Right renal pelvis (tissue), 4 donors: ENCODE data around the gene CCDC138. TPM values are rescaled to one million over a fixed set of nuclear protein-coding genes. Genes with fewer than 3 reads are reported as not detected.
A peak's percentile ranks its signal among the peaks of the same experiment; 100 is the strongest.
"Not testable (repeated sequence)": the region's sequence is repeated elsewhere in the genome, so short reads cannot be mapped to it uniquely, and the experiment has no call there.

ENCODE experiments used
- DNase-seq, 4 donors: peaks; one replicate each; pipeline ENCODE4 v3.0.0-alpha.2; 2013; ENCODE audit warnings: low read depth in 4 of 4, low spot score in 3 of 4, missing footprints in 1 of 4
- polyA plus RNA-seq, 4 donors: library from polyadenylated mRNA; unstranded; fragments of 120-200 nt; gene quantifications; one replicate each; pipeline ENCODE4 v1.2.1, GENCODE V29; 2013; ENCODE audit not compliant: insufficient read length in 4 of 4

CCDC138 gene
- polyA plus RNA-seq: 10 to 100 TPM; 14.4 to 17.6 (median 16.6) TPM

- peak; percentile 76 to 82 (median 77) for DNase-seq
Measured at GRCh38 chr2:108786354-108787215, at the start of gene CCDC138. TSS of gene CCDC138 (plus strand) at chr2:108786771. CDS start at chr2:108786823, 52 bp downstream.

DNA sequence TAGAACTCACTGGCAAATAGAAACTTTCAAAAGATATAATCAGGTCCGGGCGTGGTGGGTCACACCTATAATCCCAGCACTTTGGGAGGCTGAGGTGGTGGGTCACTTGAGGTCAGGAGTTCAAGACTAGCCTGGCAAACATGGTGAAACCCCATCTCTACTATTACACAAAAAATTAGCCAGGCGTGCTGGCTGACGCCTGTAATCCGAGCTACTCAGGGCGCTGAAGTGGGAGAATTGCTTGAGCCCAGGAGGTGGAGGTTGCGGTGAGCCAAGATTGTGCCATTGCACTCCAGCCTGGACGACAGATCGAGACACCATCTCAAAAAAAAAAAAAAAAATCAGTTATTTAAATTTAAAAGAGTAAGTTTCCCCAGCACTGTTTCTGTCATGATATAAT lies 28.6 kb upstream of the CCDC138 start:
- not testable (repeated sequence) for DNase-seq

DNA sequence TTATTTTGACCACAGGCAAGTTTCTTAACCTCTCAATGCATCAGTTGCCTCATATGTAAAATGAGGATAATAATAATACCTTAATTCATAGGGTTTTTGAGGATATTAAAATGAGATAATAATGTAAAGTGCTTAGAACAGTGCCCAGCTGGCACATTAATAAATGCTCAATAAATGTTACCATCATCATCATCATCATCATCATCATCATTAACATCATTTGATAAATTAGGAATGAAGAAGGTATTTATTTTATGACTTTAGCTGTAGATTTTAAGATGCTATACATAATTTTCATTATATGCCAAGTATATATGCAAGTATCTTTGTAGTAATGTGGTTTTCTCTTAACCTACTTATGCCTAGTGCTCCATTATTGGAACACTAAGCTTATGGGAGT lies 24.0 kb upstream of the CCDC138 start:
- DNase-seq: not testable (repeated sequence)

DNA sequence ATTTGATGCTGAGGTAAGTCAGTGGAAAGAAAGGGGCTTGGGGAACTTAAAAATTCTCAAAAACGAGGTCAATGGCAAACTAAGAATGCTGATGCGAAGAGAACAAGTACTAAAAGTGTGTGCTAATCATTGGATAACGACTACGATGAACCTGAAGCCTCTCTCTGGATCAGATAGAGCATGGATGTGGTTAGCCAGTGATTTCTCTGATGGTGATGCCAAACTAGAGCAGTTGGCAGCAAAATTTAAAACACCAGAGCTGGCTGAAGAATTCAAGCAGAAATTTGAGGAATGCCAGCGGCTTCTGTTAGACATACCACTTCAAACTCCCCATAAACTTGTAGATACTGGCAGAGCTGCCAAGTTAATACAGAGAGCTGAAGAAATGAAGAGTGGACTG lies 19.9 kb upstream of the CCDC138 start:
- DNase-seq: not testable (repeated sequence)

DNA sequence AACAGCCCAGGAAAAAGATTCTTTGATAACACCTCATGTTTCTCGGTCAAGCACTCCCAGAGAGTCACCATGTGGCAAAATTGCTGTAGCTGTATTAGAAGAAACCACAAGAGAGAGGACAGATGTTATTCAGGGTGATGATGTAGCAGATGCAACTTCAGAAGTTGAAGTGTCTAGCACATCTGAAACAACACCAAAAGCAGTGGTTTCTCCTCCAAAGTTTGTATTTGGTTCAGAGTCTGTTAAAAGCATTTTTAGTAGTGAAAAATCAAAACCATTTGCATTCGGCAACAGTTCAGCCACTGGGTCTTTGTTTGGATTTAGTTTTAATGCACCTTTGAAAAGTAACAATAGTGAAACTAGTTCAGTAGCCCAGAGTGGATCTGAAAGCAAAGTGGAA lies 18.7 kb upstream of the CCDC138 start:
- not testable (repeated sequence) for DNase-seq

- DNase-seq: no peak
Measured at GRCh38 chr2:108776475-108776874, 10.1 kb upstream of the CCDC138 start.

GRCh38 chr2:108778857-108779256 lies 7.7 kb upstream of the CCDC138 start:
- no peak for DNase-seq

- DNase-seq: no peak
Measured at GRCh38 chr2:108786008-108786353, 590 bp upstream of the CCDC138 start.

DNA sequence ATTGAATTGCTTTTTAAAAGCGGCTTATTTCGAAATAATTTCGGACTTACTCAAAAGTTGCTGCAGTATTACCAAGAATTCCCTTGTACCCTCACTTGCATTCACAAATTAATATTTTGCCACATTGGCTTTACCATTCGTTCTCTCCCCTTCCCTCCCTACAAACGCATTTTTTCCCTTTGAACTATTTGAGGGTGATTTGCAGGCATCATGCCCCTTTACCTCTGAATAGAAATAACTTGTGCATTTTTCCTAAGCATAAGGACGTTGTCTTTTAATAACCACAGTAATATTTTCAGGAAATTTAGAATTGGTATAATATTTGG lies 608 bp downstream of the CCDC138 start:
- peak in 1 of 4 donors; percentile 12 for DNase-seq

DNA sequence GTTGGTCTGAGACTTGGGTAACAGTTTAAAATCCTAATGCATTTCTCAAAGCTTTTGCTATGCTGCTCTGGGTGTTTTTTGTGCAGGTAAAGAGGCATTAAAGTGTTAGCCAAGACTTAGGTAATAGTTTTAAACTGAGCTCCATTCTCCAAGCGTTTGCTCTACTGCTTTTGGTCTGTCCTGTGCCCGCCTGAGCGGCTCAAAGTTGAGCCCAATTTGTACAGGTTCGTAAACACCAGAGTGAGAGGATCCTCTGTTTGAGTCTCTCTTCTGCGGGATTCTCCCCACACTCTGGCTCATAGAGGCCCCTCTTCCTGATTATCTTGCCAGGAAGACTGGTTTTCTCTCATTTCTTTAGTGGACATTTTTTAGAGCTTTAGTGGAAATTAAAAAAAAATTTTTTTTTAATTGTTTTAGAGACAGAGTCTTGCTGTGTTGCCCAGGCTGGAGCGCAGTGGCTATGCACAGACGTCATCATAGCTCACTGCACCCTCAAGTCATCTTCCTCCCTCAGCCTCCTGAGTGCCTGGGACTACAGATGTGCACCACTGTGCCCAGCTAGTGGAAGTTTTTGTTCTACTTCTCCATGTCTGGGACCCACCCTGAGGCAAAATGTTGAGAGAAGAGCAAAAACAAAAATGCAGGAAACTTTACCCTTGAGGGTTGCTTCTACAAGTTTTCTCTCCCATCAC lies 16.6 kb downstream of the CCDC138 start:
- no peak for DNase-seq

DNA sequence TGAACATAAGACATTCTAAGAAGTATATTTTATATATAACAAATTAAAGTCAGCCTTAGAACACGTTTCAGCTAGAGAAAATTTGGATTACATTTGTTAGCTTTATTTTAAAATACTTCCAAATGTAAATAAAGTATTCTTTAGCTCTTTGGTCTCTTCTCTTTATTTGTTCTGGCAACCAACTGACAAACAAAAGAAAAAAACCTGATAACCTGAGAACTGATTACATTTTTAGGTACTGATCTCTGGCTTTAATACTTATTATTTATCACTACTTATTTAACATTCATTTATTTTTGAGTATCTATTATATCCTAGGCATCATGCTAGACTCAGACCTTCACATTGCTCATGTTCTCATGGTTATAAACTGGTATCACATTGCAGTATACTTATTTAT lies 18.5 kb downstream of the CCDC138 start:
- no peak for DNase-seq

DNA sequence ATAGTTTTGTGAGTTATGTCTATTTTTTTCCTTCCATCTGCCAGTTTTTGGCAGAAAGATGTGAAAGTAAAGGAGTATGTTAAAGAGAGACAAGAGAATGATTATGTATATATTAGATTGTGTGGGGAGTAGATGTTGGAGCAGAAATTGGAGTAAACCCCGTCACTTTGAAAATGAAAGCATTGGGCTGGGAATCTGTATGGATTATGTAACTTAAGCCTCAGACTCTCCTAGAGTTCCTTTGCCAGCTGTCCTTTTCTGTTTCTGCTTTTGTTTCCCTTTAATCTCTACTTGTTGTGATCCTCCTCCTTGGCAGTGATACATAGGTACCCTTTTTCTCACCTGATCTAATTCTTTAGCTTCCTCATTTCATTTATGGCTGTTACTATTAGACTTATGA lies 19.2 kb downstream of the CCDC138 start:
- DNase-seq: no peak

- DNase-seq: no peak
Measured at GRCh38 chr2:108806371-108807113, 20.0 kb downstream of the CCDC138 start.

DNA sequence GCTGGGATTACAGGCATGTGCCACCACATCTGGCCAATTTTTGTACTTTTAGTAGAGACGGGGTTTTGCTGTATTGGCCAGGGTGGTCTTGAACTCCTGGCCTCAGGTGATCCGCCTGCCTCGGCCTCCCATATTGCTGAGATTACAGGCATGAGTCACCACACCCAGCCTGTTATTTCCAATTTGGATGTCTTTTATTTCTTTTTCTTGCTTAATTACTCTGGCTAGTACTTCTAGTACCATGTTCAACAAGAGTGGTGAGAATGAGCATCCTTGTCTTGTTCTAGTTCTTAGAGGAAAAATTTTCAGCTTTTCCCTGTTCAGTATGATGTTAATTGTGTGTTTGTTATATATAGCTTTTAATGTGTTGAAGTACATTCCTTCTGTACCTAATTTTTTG lies 23.4 kb downstream of the CCDC138 start:
- no peak for DNase-seq

DNA sequence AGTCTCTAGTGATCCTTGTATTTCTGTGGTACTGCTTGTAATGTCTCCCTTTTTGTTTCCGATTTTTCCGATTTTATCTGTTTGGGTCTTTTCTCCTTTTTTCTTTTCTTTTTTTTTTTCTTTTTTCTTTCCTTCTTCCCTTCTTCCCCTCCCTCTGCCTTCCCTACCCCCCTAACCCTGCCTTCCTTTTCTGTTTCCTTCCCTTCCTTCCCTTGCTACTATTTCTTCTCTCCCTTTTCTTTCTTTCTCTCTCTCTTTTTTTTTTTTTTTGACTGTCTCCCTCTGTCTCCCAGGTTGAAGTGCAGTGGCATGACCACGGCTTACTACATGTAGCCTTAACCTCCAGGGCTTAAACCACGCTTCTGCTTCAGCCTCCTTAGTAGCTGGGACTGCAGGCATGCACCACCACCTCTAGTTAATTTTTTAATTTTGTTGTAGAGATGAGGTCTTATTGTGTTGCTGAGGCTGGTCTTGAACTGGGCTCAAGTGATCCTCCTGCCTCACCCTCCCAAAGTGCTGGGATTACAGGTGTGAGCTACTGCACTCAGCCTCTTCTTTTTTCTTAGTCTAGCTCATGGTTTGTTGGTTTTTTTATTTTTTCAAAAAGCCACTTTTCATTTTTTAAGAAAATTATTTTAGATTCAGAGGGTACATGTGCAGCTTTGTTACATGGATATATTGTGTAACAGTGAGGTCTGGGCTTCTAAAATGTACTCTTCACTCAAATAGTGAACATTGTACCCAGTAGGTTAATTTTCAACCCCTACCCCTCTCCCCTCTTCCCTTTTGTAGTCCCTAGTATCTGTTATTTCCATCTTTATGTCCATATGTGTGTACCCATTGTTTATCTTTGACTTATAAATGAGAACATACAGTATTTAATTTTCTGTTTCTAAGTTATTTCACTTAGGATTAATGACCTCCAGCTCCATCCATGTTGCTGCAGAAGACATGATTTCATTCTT lies 24.7 kb downstream of the CCDC138 start:
- DNase-seq: no peak

- no peak for DNase-seq
Measured at GRCh38 chr2:108813732-108814131, 27.2 kb downstream of the CCDC138 start.

DNA sequence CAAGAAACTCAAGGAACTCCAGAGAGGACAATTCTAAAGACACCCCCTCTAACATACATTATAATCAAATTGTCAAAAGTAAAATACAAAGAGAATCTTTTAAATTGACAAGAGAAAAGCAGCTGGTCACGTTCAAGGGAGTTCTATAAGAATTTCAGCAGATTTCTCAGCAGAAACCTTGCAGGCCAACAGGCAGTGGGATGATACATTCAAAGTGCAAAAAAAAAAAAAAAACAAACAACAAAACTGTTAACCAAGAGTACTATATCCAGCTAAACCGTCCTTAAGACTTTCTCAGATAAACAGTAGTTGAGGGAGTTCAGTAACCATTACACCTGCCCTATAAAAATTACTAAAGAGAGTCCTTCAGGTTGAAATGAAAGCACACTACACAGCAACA lies 33.9 kb downstream of the CCDC138 start:
- no peak for DNase-seq

GRCh38 chr2:108823286-108823685 lies 36.7 kb downstream of the CCDC138 start:
- DNase-seq: no peak

DNA sequence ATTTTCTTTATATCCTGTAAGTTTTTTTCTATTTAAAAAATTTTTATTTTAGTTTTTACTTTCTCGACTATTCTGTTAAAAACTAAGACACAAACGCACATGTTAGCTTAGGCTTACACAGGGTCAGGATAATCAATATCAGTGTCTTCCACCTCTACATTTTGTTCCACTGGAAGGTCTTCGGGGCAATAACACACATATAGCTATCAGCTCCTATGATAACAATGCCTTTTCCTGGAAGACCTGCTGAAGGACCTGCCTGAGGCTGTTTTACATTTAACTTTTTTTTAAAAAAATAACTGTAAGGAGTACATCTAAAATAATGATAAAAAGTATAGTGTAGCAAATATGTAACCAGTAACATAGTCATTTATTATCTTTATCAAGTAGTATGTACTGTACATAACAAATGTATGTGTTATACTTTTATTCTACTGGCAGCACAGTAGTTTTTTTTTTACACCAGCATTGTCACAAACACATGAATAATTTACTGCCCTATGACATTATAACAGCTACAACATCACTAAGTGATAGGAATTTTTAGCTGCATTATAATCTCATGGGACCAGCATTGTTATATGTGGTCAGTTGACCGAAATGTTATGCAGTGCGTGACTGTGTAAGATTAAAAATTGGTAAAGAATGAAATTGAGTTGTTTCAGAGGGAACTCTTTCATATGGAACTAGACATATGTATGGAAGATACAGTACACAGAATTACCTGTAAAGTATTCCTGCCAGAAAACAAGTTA lies 37.9 kb downstream of the CCDC138 start:
- DNase-seq: no peak

DNA sequence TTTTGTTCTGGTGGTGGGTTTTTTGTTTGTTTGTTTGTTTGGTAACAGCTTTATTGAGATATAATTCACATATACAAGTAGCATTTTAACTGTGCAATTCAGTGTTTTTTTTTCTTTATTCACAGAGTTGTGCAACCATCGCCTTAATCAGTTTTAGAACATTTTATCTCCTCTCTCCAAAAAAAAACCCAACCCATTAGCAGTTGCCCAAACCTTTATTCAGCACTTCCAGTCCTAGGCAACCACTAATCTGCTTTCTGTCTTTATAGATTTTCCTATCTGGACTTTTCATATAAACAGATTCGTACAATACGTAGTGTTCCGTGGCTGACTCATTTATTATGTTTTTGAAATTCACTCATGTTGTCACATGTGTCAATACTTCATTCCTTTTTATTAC lies 38.7 kb downstream of the CCDC138 start:
- no peak for DNase-seq
